HCT116 (cell line): Measurements from ENCODE around the gene TMEM191C. TPM values are rescaled to one million over a fixed set of nuclear protein-coding genes. Genes with fewer than 3 reads are reported as not detected.
A peak's percentile ranks its signal among the peaks of the same experiment; 100 is the strongest.
"Not testable (repeated sequence)": the region's sequence is repeated elsewhere in the genome, so short reads cannot be mapped to it uniquely, and the experiment has no call there.

Source experiments
- ATAC-seq: fragments of 200-7000 bp; cut with Tn5 transposase; 2 replicates; pipeline ENCODE4 v1.9.1; 2020; ENCODE audit warnings: mild to moderate bottlenecking, moderate library complexity
- BruUV-seq: library from RNA; stranded (reverse); fragments of 400-500 nt; replicated peaks from 2 replicates; lab custom pipeline; 2021; lab: Mats Ljungman, UMichigan
- CTCF ChIA-PET: fragments of 300-600 bp; sonication (Branson Sonifier 250); formaldehyde crosslinking; loops from one replicate; lab custom pipeline; 2021; ENCODE audit warnings: antibody characterized with exemption; lab: Charles Lee
- POLR2A ChIA-PET: fragments of 300-600, 350-600 bp; sonication (Branson Sonifier 250); formaldehyde crosslinking; loops from one replicate; lab custom pipeline; 2021; ENCODE audit warnings: antibody characterized with exemption; lab: Charles Lee
- RAD21 ChIA-PET, 2 experiments: fragments of 300-600 bp; sonication (Branson Sonifier 250); formaldehyde crosslinking; loops; one replicate each; lab custom pipeline; 2023; ENCODE audit warnings: low total read pairs in 2 of 2; ENCODE audit not compliant: uncharacterized antibody in 2 of 2, unreplicated experiment in 2 of 2, low non-redundant PET in 1 of 2; lab: Charles Lee
- DNase-seq: peaks from one replicate; pipeline ENCODE4 v3.0.0-alpha.2; 2010; ENCODE audit warnings: low read depth, low spot score
- H2AFZ ChIP-seq: fragments of 200-600 bp; shearing (Covaris generic), sonication (generic); 2 replicates; pipeline ENCODE4 v1.6.1; 2017; ENCODE audit warnings: low read depth, mixed run types, mixed read lengths, antibody characterized with exemption, low read length; ENCODE audit not compliant: poor library complexity, severe bottlenecking
- H3K27ac ChIP-seq: 2 replicates; pipeline ENCODE4 v1.5.1; 2012; ENCODE audit warnings: low read depth, low read length
- H3K27me3 ChIP-seq: fragments of 200-600 bp; sonication (generic); 2 replicates; pipeline ENCODE4 v1.6.1; 2016; ENCODE audit warnings: mixed run types, low read length, mixed read lengths; ENCODE audit not compliant: insufficient read depth
- H3K36me3 ChIP-seq, 2 experiments: fragments of 200-500 bp in 1 of 2; fragments of 200-600 bp in 1 of 2; sonication (Bioruptor generic) in 1 of 2; sonication (generic) in 1 of 2; 2 replicates each; pipeline versions ENCODE4 v1.5.1 to v1.6.1; 2014 to 2016; ENCODE audit warnings: low read length in 2 of 2, inconsistent platforms in 1 of 2, mixed read lengths in 1 of 2, mixed run types in 1 of 2; ENCODE audit not compliant: insufficient read depth in 2 of 2, control insufficient read depth in 1 of 2
- H3K4me1 ChIP-seq, 2 experiments: fragments of 200-600 bp in 1 of 2; sonication (generic) in 1 of 2; 2 replicates each; pipeline versions ENCODE4 v1.5.1 to v1.6.1; 2012 to 2017; ENCODE audit warnings: low read length in 2 of 2, inconsistent platforms in 1 of 2, mild to moderate bottlenecking in 1 of 2, mixed read lengths in 1 of 2, mixed run types in 1 of 2, moderate library complexity in 1 of 2; ENCODE audit not compliant: insufficient read depth in 2 of 2, control insufficient read depth in 1 of 2
- H3K4me2 ChIP-seq: fragments of 200-600 bp; sonication (generic); 2 replicates; pipeline ENCODE4 v1.6.1; 2017; ENCODE audit warnings: mixed run types, low read length, mixed read lengths
- H3K4me3 ChIP-seq, 2 experiments: fragments of 200-600 bp in 1 of 2; sonication (generic) in 1 of 2; replicated peaks in 1 of 2; 2 replicates each; pipeline ENCODE4 v1.5.1; 2011 to 2016; ENCODE audit warnings: low read length in 2 of 2, control low read depth in 1 of 2, low read depth in 1 of 2, mild to moderate bottlenecking in 1 of 2, mixed read lengths in 1 of 2, mixed run types in 1 of 2
- H3K79me2 ChIP-seq: fragments of 200-600 bp; sonication (generic); 2 replicates; pipeline ENCODE4 v1.6.1; 2017; ENCODE audit warnings: mild to moderate bottlenecking, mixed run types, low read length, moderate library complexity, mixed read lengths; ENCODE audit not compliant: insufficient read depth
- H3K9ac ChIP-seq: fragments of 200-600 bp; sonication (generic); 2 replicates; pipeline ENCODE4 v1.6.1; 2016; ENCODE audit warnings: low read length, mixed read lengths
- H3K9me2 ChIP-seq: fragments of 200-600 bp; sonication (generic), shearing (Covaris generic); 2 replicates; pipeline ENCODE4 v1.6.1; 2017; ENCODE audit warnings: mixed run types, mild to moderate bottlenecking, moderate library complexity; ENCODE audit not compliant: insufficient read depth
- H3K9me3 ChIP-seq, 2 experiments: fragments of 200-500 bp in 1 of 2; fragments of 200-600 bp in 1 of 2; sonication (Bioruptor generic) in 1 of 2; sonication (generic) in 1 of 2; 2 replicates each; pipeline ENCODE4 v1.6.1; 2014 to 2017; ENCODE audit warnings: low read length in 2 of 2, mixed read lengths in 2 of 2, inconsistent platforms in 1 of 2, low read depth in 1 of 2, mild to moderate bottlenecking in 1 of 2, mixed run types in 1 of 2, moderate library complexity in 1 of 2; ENCODE audit not compliant: control insufficient read depth in 1 of 2, insufficient read depth in 1 of 2
- H4K20me1 ChIP-seq: fragments of 200-600 bp; sonication (generic), shearing (Covaris generic); 2 replicates; pipeline ENCODE4 v1.6.1; 2017; ENCODE audit warnings: mixed run types, mild to moderate bottlenecking, moderate library complexity; ENCODE audit not compliant: insufficient read depth
- intact Hi-C: fragments of 100-400 bp; cut with micrococcal nuclease; formaldehyde crosslinking; loops from 2 replicates; pipeline ENCODE4 v1.10.0; 2022
- total RNA-seq: library from RNA; stranded (reverse); gene quantifications from one replicate; pipeline ENCODE4 v1.2.1, GENCODE V29; 2021; ENCODE audit not compliant: unreplicated experiment

TMEM191C gene
- total RNA-seq, 1 experiment from 2014 or later, result 3.1 TPM

DNA sequence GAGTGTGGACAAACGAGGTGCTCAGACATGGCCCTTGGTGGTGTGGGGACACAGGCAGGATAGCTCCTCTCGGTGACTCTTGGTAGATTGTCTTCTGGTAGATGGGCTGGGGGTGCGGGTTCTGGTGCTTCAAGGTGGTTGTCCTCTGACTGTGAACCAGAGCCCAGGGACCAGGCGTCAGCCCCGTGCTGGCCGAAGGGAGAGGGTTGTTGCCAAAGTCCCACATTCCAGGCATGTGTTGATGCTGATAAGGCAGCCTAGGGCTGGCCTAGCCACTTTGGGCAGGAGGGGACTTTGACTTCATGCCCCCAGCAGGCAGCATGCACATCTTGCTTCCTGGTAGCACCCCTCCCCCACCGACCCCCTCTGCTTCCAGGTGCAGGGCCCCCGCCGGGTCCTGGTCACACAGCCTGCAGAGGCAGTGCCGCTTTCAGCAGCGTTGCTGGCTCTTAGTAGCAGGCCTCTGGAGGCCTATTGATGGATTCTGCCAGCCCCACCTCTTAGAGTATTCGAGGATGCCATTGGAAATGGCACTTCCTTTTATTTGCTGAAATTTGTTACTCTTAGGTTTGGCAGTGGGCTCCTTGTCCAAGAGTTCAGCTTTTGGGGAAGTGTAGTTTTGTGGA is 43.0 kb upstream of the TMEM191C start:
- ATAC-seq, H3K9me3 ChIP-seq, BruUV-seq, intact Hi-C loops, H3K4me2 ChIP-seq, H3K27ac ChIP-seq, H3K4me1 ChIP-seq, H3K9ac ChIP-seq, POLR2A ChIA-PET, H2AFZ ChIP-seq, H3K27me3 ChIP-seq, H4K20me1 ChIP-seq, H3K36me3 ChIP-seq, DNase-seq, RAD21 ChIA-PET, H3K79me2 ChIP-seq, H3K9me2 ChIP-seq, H3K4me3 ChIP-seq, CTCF ChIA-PET: not testable (repeated sequence)

DNA sequence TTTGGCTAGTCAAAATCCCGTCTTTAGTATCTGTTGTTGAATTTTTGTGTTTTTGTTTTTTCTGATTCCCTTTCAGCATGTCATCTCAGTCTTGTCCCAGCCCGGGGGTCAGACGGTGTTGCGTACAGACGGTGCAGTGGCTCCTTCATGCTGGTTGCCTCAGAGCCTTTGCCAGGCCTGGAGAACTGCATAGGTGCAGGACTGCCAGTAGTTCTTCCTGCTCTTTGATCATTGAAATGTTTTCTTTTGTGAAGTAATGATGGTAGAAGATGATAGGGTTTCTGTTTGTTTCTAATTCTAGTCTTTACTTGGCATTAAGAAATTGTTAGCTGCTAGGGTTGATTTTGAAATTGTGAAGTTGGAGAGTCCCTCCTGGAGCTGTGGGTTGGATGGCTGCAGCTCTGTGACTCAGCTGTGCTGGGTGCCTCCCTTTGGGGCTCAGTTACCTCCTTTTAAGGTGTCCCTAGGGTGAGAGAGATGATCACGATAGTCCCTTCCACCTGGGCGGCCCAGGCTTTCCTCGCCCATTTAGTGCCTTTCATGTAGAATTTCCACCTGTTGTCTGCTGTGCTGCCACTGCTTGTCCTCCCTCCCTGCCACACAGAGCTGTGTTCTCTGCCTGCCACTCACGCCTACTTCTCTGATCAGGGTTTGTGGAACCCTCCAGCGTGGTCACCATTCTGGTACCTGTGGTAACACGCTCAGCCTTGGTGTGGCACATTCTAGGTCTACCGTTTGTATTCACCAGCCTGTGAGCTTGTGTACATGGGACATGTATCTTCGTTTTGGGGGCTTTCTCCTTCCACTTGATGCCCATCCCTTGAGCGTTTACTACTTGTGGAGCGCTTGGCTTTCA is 32.6 kb upstream of the TMEM191C start:
- H3K4me3 ChIP-seq, H3K4me1 ChIP-seq, ATAC-seq, H3K27me3 ChIP-seq, H3K9me3 ChIP-seq, POLR2A ChIA-PET, RAD21 ChIA-PET, CTCF ChIA-PET, H3K36me3 ChIP-seq, H2AFZ ChIP-seq, H3K27ac ChIP-seq, H3K9ac ChIP-seq, H4K20me1 ChIP-seq, DNase-seq, H3K9me2 ChIP-seq, BruUV-seq, H3K79me2 ChIP-seq, intact Hi-C loops, H3K4me2 ChIP-seq: not testable (repeated sequence)

DNA sequence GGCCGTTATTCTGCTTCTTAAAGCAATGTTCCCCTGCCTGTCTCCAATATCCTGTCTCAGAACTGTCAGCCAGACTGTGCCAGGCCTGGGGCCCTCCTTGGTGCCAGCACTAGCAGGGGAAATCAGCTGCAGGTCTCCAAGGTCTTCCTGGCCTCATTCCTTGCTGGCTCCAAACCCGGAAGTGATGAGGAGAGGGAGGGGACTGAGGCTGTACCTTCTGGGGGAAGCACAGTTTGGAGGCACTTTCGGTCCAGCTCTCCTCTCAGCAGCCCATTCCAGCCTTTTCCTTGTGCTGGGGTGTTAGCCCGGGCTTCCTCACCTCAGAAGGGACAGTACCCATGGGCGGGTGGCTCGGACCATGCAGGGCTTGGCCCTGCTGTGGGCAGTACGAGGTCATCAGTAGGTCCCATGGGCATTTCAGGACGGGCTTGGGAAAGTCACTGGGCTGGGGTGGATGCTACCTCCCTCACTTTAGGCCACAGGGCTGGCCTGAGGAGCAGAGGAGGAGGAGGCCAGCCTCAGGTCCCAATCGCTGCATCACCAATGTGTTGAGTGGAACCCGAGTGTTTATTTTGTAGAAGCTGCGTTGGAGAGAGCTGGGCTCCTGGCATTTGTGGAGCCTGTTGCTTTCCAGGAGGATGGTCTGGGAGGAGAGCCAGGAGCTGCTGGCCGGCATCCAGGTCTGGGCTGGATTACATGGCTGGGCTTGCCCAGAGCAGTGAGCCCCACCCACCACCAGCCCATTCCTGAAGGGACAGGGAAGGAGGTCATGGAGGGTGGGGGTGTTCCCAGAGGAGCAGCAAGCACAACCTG is 31.0 kb upstream of the TMEM191C start:
- H3K9ac ChIP-seq, H3K36me3 ChIP-seq, H3K9me3 ChIP-seq, RAD21 ChIA-PET, H3K27me3 ChIP-seq, H4K20me1 ChIP-seq, POLR2A ChIA-PET, H2AFZ ChIP-seq, intact Hi-C loops, H3K4me3 ChIP-seq, H3K4me1 ChIP-seq, H3K9me2 ChIP-seq, DNase-seq, CTCF ChIA-PET, BruUV-seq, H3K79me2 ChIP-seq: not testable (repeated sequence)
- Histone ChIP-seq H3K4me2 (peak overlapping the region; percentile 51), H3K27ac (peak overlapping the region; percentile 57; the same call in 1 of the 2 replicates)
- peak; percentile 87 for ATAC-seq

DNA sequence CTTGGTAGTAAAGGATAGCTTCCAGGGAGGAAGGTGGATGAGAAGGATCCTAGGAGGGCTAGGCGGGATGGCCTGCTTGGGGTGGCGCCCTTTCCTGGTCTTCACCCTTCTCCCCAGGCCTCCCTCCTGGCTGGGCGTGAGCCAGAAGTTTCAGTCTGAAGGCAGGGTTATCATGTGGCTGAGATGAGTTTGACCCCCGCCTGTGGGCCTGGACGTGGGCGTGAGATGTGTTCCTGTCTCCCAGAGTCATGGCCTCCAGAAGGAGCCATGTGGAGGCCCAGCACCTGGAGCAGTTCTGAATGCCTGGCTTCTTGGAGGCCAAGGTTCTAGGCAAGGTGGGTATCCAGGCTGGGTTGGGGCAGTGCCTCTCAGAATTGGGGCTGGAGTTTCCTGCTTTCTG is 29.2 kb upstream of the TMEM191C start:
- H3K9me2 ChIP-seq, H3K36me3 ChIP-seq, H3K9me3 ChIP-seq, H3K4me3 ChIP-seq, H3K9ac ChIP-seq, POLR2A ChIA-PET, H3K27me3 ChIP-seq, RAD21 ChIA-PET, H4K20me1 ChIP-seq, DNase-seq, H2AFZ ChIP-seq, H3K27ac ChIP-seq, H3K79me2 ChIP-seq, H3K4me1 ChIP-seq, BruUV-seq, H3K4me2 ChIP-seq, ATAC-seq, CTCF ChIA-PET, intact Hi-C loops: not testable (repeated sequence)
